H9 (cell line): ENCODE measurements around the gene TENM4. TPM values are rescaled to one million over a fixed set of nuclear protein-coding genes. Genes with fewer than 3 reads are reported as not detected.

ENCODE experiments used
- DNase-seq: peaks from one replicate; pipeline ENCODE4 v3.0.0-alpha.2; 2017
- H2AFZ ChIP-seq: one replicate; pipeline ENCODE4 v1.6.1; 2013; ENCODE audit warnings: mild to moderate bottlenecking, low read length, control low read depth, moderate library complexity
- H2AK5ac ChIP-seq: 2 replicates; pipeline ENCODE4 v1.6.1; 2013; ENCODE audit warnings: low read length, control low read depth, mixed read lengths; ENCODE audit not compliant: insufficient read length
- H2BK120ac ChIP-seq: one replicate; pipeline ENCODE4 v1.6.1; 2013; ENCODE audit warnings: low read depth, mild to moderate bottlenecking, low read length, control low read depth, inconsistent platforms; ENCODE audit not compliant: poor library complexity, severe bottlenecking
- H2BK12ac ChIP-seq: 2 replicates; pipeline ENCODE4 v1.6.1; 2013; ENCODE audit warnings: low read length, control low read depth, mixed read lengths, low read depth; ENCODE audit not compliant: insufficient read length
- H2BK15ac ChIP-seq: 2 replicates; pipeline ENCODE4 v1.6.1; 2013; ENCODE audit warnings: low read depth, low read length, control low read depth
- H2BK20ac ChIP-seq: one replicate; pipeline ENCODE4 v1.6.1; 2013; ENCODE audit warnings: low read depth, mild to moderate bottlenecking, low read length, control low read depth, inconsistent platforms; ENCODE audit not compliant: poor library complexity, severe bottlenecking
- H2BK5ac ChIP-seq: 2 replicates; pipeline ENCODE4 v1.6.1; 2013; ENCODE audit warnings: low read length, control low read depth, mixed read lengths; ENCODE audit not compliant: insufficient read length
- H3K14ac ChIP-seq: 2 replicates; pipeline ENCODE4 v1.6.1; 2013; ENCODE audit warnings: low read length, control low read depth; ENCODE audit not compliant: insufficient read depth
- H3K18ac ChIP-seq: 2 replicates; pipeline ENCODE4 v1.6.1; 2013; ENCODE audit warnings: low read depth, mild to moderate bottlenecking, mixed read lengths, low read length, control low read depth; ENCODE audit not compliant: insufficient read length
- H3K23ac ChIP-seq: 2 replicates; pipeline ENCODE4 v1.6.1; 2013; ENCODE audit warnings: low read length, control low read depth, mixed read lengths, low read depth; ENCODE audit not compliant: insufficient read length
- H3K23me2 ChIP-seq: 2 replicates; pipeline ENCODE4 v1.6.1; 2013; ENCODE audit warnings: low read depth, mild to moderate bottlenecking, mixed read lengths, low read length, control low read depth; ENCODE audit not compliant: insufficient read length, poor library complexity, severe bottlenecking
- H3K27ac ChIP-seq: 2 replicates; pipeline ENCODE4 v1.5.1; 2013; ENCODE audit warnings: low read length, control low read depth, mixed read lengths, low read depth; ENCODE audit not compliant: insufficient read length
- H3K27me3 ChIP-seq: 2 replicates; pipeline ENCODE4 v1.6.1; 2013; ENCODE audit warnings: low read length, control low read depth, inconsistent platforms; ENCODE audit not compliant: insufficient read depth
- H3K4ac ChIP-seq: 2 replicates; pipeline ENCODE4 v1.6.1; 2013; ENCODE audit warnings: low read depth, mild to moderate bottlenecking, control low read depth, inconsistent platforms, low read length, moderate library complexity
- H3K4me1 ChIP-seq: 2 replicates; pipeline ENCODE4 v1.6.1; 2013; ENCODE audit warnings: low read length, control low read depth, inconsistent platforms; ENCODE audit not compliant: insufficient read depth
- H3K4me2 ChIP-seq: 2 replicates; pipeline ENCODE4 v1.6.1; 2013; ENCODE audit warnings: low read length, control low read depth, mixed read lengths; ENCODE audit not compliant: insufficient read length, insufficient read depth
- H3K56ac ChIP-seq: 2 replicates; pipeline ENCODE4 v1.6.1; 2013; ENCODE audit warnings: low read depth, mild to moderate bottlenecking, mixed read lengths, low read length, control low read depth; ENCODE audit not compliant: insufficient read length
- H3K79me1 ChIP-seq: 2 replicates; pipeline ENCODE4 v1.6.1; 2013; ENCODE audit warnings: low read depth, mild to moderate bottlenecking, moderate library complexity, low read length, control low read depth, inconsistent platforms; ENCODE audit not compliant: insufficient read depth, poor library complexity, severe bottlenecking
- H3K79me2 ChIP-seq: 2 replicates; pipeline ENCODE4 v1.6.1; 2013; ENCODE audit warnings: low read length, control low read depth, inconsistent platforms; ENCODE audit not compliant: insufficient read depth
- H3K9ac ChIP-seq: 2 replicates; pipeline ENCODE4 v1.6.1; 2013; ENCODE audit warnings: low read length, control low read depth, mixed read lengths; ENCODE audit not compliant: insufficient read length; ENCODE audit errors: extremely low read depth
- H3K9me3 ChIP-seq: one replicate; pipeline ENCODE4 v1.6.1; 2013; ENCODE audit warnings: low read depth, low read length, inconsistent platforms; ENCODE audit not compliant: control insufficient read depth
- H3T11ph ChIP-seq: one replicate; pipeline ENCODE4 v1.6.1; 2013; ENCODE audit warnings: mild to moderate bottlenecking, low read length, control low read depth, inconsistent platforms
- H4K20me1 ChIP-seq: one replicate; pipeline ENCODE4 v1.6.1; 2013; ENCODE audit not compliant: control insufficient read depth, insufficient read length, insufficient read depth
- H4K5ac ChIP-seq: 2 replicates; pipeline ENCODE4 v1.6.1; 2013; ENCODE audit warnings: low read depth, mild to moderate bottlenecking, mixed read lengths, low read length, control low read depth; ENCODE audit not compliant: insufficient read length
- H4K8ac ChIP-seq: replicated peaks from 2 replicates; pipeline ENCODE4 v1.6.1; 2013; ENCODE audit warnings: low read length, control low read depth, mixed read lengths, low read depth; ENCODE audit not compliant: insufficient read length
- H4K91ac ChIP-seq: 2 replicates; pipeline ENCODE4 v1.6.1; 2013; ENCODE audit warnings: low read depth, mild to moderate bottlenecking, moderate library complexity, mixed read lengths, low read length, control low read depth; ENCODE audit not compliant: insufficient read length
- H3K27ac Mint-ChIP-seq, 3 experiments: 2 replicates in 2 of 3; 3 replicates in 1 of 3; pipeline ENCODE4 v1.8.0; 2020 to 2021; ENCODE audit warnings: mixed read lengths in 3 of 3, mild to moderate bottlenecking in 1 of 3, moderate library complexity in 1 of 3
- H3K27me3 Mint-ChIP-seq: 2 replicates; pipeline ENCODE4 v1.8.0; 2021; ENCODE audit warnings: low read depth, mild to moderate bottlenecking, moderate library complexity, mixed read lengths
- H3K36me3 Mint-ChIP-seq, 3 experiments: 2 replicates in 2 of 3; 3 replicates in 1 of 3; pipeline ENCODE4 v1.8.0; 2020 to 2021; ENCODE audit warnings: low read depth in 3 of 3, mixed read lengths in 3 of 3; ENCODE audit not compliant: insufficient read depth in 1 of 3
- H3K4me1 Mint-ChIP-seq, 2 experiments: 2 replicates each; pipeline ENCODE4 v1.8.0; 2020; ENCODE audit warnings: mixed read lengths in 2 of 2
- H3K4me3 Mint-ChIP-seq, 2 experiments: 2 replicates in 1 of 2; 3 replicates in 1 of 2; pipeline ENCODE4 v1.8.0; 2020 to 2021; ENCODE audit warnings: mild to moderate bottlenecking in 2 of 2, mixed read lengths in 2 of 2, moderate library complexity in 1 of 2
- H3K9me3 Mint-ChIP-seq, 2 experiments: 2 replicates in 1 of 2; 3 replicates in 1 of 2; pipeline ENCODE4 v1.8.0; 2020; ENCODE audit warnings: mild to moderate bottlenecking in 2 of 2, mixed read lengths in 2 of 2, moderate library complexity in 1 of 2
- WGBS: extraction: QIAGEN DNeasy Blood & Tissue Kit; methylation state at CpG from one replicate; pipeline ENCODE4 v1.1.7; 2013; ENCODE audit warnings: missing lambda C conversion rate, low lambda C conversion rate, mixed read lengths; ENCODE audit not compliant: insufficient read length; ENCODE audit errors: extremely low coverage; 5-methylcytosine and 5-hydroxymethylcytosine counted together
- total RNA-seq: library from RNA; stranded (reverse); gene quantifications from 2 replicates; pipeline ENCODE4 v1.2.1, GENCODE V29; 2021
- TF ChIP-seq, protein P1 (sequence below): fragments of 200-600 bp; sonication (generic); conservative IDR thresholded peaks from 3 replicates; pipeline ENCODE4 v1.8.0; 2021; ENCODE audit warnings: antibody characterized with exemption, mild to moderate bottlenecking

The TENM4 gene
- total RNA-seq, 1 experiment from 2014 or later: 4.6 TPM

DNA sequence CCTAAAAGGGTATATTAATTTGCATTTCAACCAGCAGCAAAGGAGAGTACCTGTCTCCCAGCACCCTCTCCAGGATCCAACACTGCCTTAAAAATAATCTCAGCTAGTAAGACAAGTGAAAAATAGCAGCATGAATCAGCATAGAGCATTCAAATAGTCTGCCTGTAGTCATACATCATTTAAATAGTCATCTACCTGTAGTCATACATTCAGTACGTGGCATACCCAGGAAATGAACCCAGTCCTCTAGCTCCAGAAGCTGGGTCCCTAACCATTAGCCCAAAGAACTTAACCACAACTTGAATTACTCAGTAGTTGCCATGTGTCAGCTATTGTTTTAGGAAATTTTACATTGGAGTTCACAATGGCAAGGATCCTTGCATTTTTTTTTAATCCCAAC is 9.3 kb downstream of the TENM4 start:
- Histone ChIP-seq H3K4ac (no peak overlapping the region), H3K27ac (no peak overlapping the region), H4K5ac (no peak overlapping the region), H4K8ac (no peak overlapping the region), H3K14ac (no peak overlapping the region), H3K9ac (no peak overlapping the region), H2BK12ac (no peak overlapping the region), H2AK5ac (no peak overlapping the region), H3K56ac (no peak overlapping the region), H3K79me1 (no peaks in the 10 kb centered on the region), H3K18ac (no peak overlapping the region), H2BK120ac (no peak overlapping the region), H3K23me2 (no peaks in the 10 kb centered on the region), H2BK20ac (no peak overlapping the region), H2BK15ac (no peak overlapping the region), H3K4me2 (no peak overlapping the region), H4K91ac (no peak overlapping the region), H2BK5ac (no peak overlapping the region), H3K79me2 (no peaks in the 10 kb centered on the region), H3T11ph (no peak overlapping the region), H4K20me1 (no peaks in the 10 kb centered on the region), H3K27me3 (peaks cover 17% of the 10 kb centered on the region), H3K23ac (no peak overlapping the region), H2AFZ (no peak overlapping the region), H3K4me1 (peaks cover 9% of the 10 kb centered on the region; the same call in 1 of the 2 replicates), H3K9me3 (no peaks in the 10 kb centered on the region)
- peaks cover 39 to 51% of the 10 kb centered on the region in 2 experiments for H3K4me1 Mint-ChIP-seq
- TF ChIP-seq, protein P1, sequence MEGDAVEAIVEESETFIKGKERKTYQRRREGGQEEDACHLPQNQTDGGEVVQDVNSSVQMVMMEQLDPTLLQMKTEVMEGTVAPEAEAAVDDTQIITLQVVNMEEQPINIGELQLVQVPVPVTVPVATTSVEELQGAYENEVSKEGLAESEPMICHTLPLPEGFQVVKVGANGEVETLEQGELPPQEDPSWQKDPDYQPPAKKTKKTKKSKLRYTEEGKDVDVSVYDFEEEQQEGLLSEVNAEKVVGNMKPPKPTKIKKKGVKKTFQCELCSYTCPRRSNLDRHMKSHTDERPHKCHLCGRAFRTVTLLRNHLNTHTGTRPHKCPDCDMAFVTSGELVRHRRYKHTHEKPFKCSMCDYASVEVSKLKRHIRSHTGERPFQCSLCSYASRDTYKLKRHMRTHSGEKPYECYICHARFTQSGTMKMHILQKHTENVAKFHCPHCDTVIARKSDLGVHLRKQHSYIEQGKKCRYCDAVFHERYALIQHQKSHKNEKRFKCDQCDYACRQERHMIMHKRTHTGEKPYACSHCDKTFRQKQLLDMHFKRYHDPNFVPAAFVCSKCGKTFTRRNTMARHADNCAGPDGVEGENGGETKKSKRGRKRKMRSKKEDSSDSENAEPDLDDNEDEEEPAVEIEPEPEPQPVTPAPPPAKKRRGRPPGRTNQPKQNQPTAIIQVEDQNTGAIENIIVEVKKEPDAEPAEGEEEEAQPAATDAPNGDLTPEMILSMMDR: no peak
- peaks cover 0 to 1% (median under 1%) of the 10 kb centered on the region in 3 experiments; a peak in 3 of 7 replicates for H3K36me3 Mint-ChIP-seq
- H3K27me3 Mint-ChIP-seq: peaks cover 59% of the 10 kb centered on the region
- H3K27ac Mint-ChIP-seq: no peak overlapping the region
- no peak for DNase-seq
- H3K9me3 Mint-ChIP-seq: no peaks in the 10 kb centered on the region
- no peak overlapping the region for H3K4me3 Mint-ChIP-seq
- no CpG with 5 or more reads among the region's 1 CpG for WGBS
